ENCODE results near the gene MRGPRD. TPM values are rescaled to one million over a fixed set of nuclear protein-coding genes. Genes with fewer than 3 reads are reported as not detected.

MRGPRD gene
- total RNA-seq, 4 donors from 2014 or later, result not detected

GRCh38 chr11:69009441-69010211 is 28.8 kb upstream of the MRGPRD start:
- DNase-seq (ENCODE audit: low spot score in 2 of 2), result peak in 1 of 2 donors; percentile 65
- Histone ChIP-seq H3K4me3 (no peak overlapping the region), H3K9me3 (no peaks in the 10 kb centered on the region), H3K4me1 (peaks cover 66% of the 10 kb centered on the region), H3K36me3 (no peaks in the 10 kb centered on the region), H3K27me3 (peaks cover 35% of the 10 kb centered on the region), H3K27ac (peak overlapping the region; percentile 80)
- 51% methylated on average over 8 of the region's 16 CpGs for WGBS
- TF ChIP-seq POLR2AphosphoS5 (IDR thresholded peaks at IDR 0.05), result no peak
- no peak for TF ChIP-seq EP300 (IDR thresholded peaks at IDR 0.05)

GRCh38 chr11:69008737-69009440 is 28.1 kb upstream of the MRGPRD start:
- Histone ChIP-seq H3K4me3 (no peak overlapping the region), H3K27me3 (peaks cover 29% of the 10 kb centered on the region), H3K36me3 (no peaks in the 10 kb centered on the region), H3K27ac (peak overlapping the region; percentile 80), H3K4me1 (peaks cover 62% of the 10 kb centered on the region), H3K9me3 (no peaks in the 10 kb centered on the region)
- DNase-seq (ENCODE audit: low spot score in 2 of 2), result peak; percentile 91
- 37% methylated on average over 13 of the region's 17 CpGs for WGBS
- peak in 1 of 3 donors; percentile 50 for TF ChIP-seq POLR2AphosphoS5 (IDR thresholded peaks at IDR 0.05)
- TF ChIP-seq, protein P1, sequence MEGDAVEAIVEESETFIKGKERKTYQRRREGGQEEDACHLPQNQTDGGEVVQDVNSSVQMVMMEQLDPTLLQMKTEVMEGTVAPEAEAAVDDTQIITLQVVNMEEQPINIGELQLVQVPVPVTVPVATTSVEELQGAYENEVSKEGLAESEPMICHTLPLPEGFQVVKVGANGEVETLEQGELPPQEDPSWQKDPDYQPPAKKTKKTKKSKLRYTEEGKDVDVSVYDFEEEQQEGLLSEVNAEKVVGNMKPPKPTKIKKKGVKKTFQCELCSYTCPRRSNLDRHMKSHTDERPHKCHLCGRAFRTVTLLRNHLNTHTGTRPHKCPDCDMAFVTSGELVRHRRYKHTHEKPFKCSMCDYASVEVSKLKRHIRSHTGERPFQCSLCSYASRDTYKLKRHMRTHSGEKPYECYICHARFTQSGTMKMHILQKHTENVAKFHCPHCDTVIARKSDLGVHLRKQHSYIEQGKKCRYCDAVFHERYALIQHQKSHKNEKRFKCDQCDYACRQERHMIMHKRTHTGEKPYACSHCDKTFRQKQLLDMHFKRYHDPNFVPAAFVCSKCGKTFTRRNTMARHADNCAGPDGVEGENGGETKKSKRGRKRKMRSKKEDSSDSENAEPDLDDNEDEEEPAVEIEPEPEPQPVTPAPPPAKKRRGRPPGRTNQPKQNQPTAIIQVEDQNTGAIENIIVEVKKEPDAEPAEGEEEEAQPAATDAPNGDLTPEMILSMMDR (IDR thresholded peaks at IDR 0.05), result no peak

DNA sequence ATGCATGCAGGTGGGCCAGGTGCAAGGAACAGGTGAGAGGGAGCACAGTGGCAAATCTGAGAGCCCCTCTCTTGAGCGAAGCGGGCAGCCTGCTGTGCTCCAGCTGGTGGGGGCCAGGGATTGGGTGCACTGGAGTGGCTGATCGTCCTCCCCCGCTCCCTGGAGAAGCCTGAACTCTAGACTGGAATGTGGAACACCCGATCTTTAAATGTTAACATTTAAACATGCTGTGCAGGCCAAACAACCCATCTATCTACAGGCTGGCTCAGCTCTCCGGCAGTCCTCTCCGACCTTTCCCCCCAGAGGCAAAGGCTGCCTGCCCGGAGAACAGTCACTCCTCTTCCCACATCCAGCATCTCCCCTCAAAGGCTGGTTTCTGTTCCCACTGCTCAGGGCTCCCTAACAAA is 27.2 kb upstream of the MRGPRD start:
- H3K27ac ChIP-seq, result peak overlapping the region; percentile 80
- no peaks in the 10 kb centered on the region for H3K9me3 ChIP-seq
- H3K27me3 ChIP-seq, result peaks cover 23% of the 10 kb centered on the region
- peaks cover 53% of the 10 kb centered on the region for H3K4me1 ChIP-seq
- peak in 1 of 2 donors; percentile 57 for DNase-seq (ENCODE audit: low spot score in 2 of 2)
- TF ChIP-seq POLR2AphosphoS5 (IDR thresholded peaks at IDR 0.05) (no peak), EP300 (IDR thresholded peaks at IDR 0.05) (no peak), POLR2A (IDR thresholded peaks at IDR 0.05) (no peak)
- TF ChIP-seq, protein P1 (IDR thresholded peaks at IDR 0.05), result no peak
- 57% methylated on average over 8 of the region's 8 CpGs for WGBS
- no peak overlapping the region for H3K4me3 ChIP-seq
- peaks cover 3% of the 10 kb centered on the region for H3K36me3 ChIP-seq

GRCh38 chr11:69006816-69007215 is 26.0 kb upstream of the MRGPRD start:
- no peak overlapping the region for H3K27ac ChIP-seq
- H3K4me3 ChIP-seq, result no peak overlapping the region
- H3K4me1 ChIP-seq, result peaks cover 51% of the 10 kb centered on the region
- no peaks in the 10 kb centered on the region for H3K9me3 ChIP-seq
- H3K27me3 ChIP-seq, result peaks cover 12% of the 10 kb centered on the region
- peak; percentile 8 to 13 for DNase-seq (ENCODE audit: low spot score in 2 of 2)
- WGBS, result 81% methylated on average over 12 of the region's 12 CpGs
- TF ChIP-seq POLR2AphosphoS5 (IDR thresholded peaks at IDR 0.05) (no peak), EP300 (IDR thresholded peaks at IDR 0.05) (no peak), POLR2A (IDR thresholded peaks at IDR 0.05) (no peak)
- TF ChIP-seq, protein P1 (IDR thresholded peaks at IDR 0.05), result no peak
- peaks cover 3% of the 10 kb centered on the region for H3K36me3 ChIP-seq

DNA sequence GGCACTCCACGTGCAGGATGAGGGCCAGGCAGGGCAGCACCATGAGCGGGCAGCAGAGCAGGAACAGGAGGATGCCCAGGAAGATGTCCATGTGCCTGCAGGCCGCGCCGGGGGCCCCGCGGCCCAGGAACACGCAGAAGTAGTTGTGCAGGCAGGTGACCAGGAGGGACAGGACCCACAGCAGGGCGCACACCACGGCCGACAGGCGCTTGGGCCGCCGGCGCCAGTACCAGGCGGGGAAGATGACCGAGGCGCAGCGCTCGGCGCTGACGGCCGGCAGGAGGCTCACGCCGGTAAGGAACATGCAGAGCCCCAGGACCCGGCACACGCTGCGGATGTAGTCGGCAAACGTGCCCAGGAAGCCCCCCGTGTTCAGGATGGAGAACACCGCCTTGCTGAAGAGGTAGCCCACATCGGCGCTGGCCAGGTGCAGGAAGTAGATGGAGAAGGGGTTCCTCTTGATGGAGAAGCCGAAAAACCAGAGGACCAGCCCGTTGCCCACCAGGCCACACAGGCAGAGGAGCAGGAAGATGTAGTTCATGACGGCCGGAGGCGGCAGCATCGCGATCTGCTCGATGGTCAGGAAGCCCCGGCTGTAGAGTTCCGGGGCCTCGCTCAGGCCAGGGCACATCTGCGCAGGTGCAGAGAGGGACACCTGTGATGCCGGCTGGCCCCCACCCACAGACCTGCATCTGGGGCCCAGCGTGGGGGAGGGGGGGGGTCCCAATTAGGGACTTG is 25.0 kb upstream of the MRGPRD start:
- TF ChIP-seq POLR2AphosphoS5 (IDR thresholded peaks at IDR 0.05) (no peak), POLR2A (IDR thresholded peaks at IDR 0.05) (no peak), EP300 (IDR thresholded peaks at IDR 0.05) (no peak)
- TF ChIP-seq, protein P1 (IDR thresholded peaks at IDR 0.05), result no peak
- WGBS, result 93% methylated on average over 39 of the region's 48 CpGs
- peak in 1 of 2 donors; percentile 77 for DNase-seq (ENCODE audit: low spot score in 2 of 2)

More for the DNA sequence above, 25.0 kb upstream of the MRGPRD start:
- Histone ChIP-seq H3K4me3 (no peak overlapping the region), H3K36me3 (peaks cover 3% of the 10 kb centered on the region), H3K27ac (no peak overlapping the region), H3K9me3 (no peaks in the 10 kb centered on the region), H3K4me1 (peaks cover 50% of the 10 kb centered on the region), H3K27me3 (peaks cover 6% of the 10 kb centered on the region)

Measured in suprapubic skin (tissue), 4 donors.